Measurements from ENCODE around the gene RNFT2. TPM values are rescaled to one million over a fixed set of nuclear protein-coding genes. Genes with fewer than 3 reads are reported as not detected.

The RNFT2 gene
- total RNA-seq, 1 donor = 2.2 TPM

- DNase-seq (ENCODE audit: low read depth in 2 of 3, low spot score in 2 of 3) = no peak
Measured at GRCh38 chr12:116709768-116710167, 28.3 kb upstream of the RNFT2 start.

GRCh38 chr12:116710370-116711150, 27.6 kb upstream of the RNFT2 start:
- DNase-seq (ENCODE audit: low read depth in 2 of 3, low spot score in 2 of 3) = no peak

GRCh38 chr12:116712458-116713303, 25.4 kb upstream of the RNFT2 start:
- DNase-seq (ENCODE audit: low read depth in 2 of 3, low spot score in 2 of 3) = no peak

- no peak for DNase-seq (ENCODE audit: low read depth in 2 of 3, low spot score in 2 of 3)
Measured at GRCh38 chr12:116713527-116713926, 24.6 kb upstream of the RNFT2 start.

- DNase-seq (ENCODE audit: low read depth in 2 of 3, low spot score in 2 of 3) = no peak
Measured at GRCh38 chr12:116714175-116714574, 23.9 kb upstream of the RNFT2 start.

GRCh38 chr12:116717466-116718437, 20.4 kb upstream of the RNFT2 start:
- DNase-seq (ENCODE audit: low read depth in 2 of 3, low spot score in 2 of 3) = no peak

- DNase-seq (ENCODE audit: low read depth in 2 of 3, low spot score in 2 of 3) = no peak
Measured at GRCh38 chr12:116718655-116719454, 19.3 kb upstream of the RNFT2 start.

GRCh38 chr12:116719731-116720528, 18.2 kb upstream of the RNFT2 start:
- DNase-seq (ENCODE audit: low read depth in 2 of 3, low spot score in 2 of 3) = no peak

- no peak for DNase-seq (ENCODE audit: low read depth in 2 of 3, low spot score in 2 of 3)
Measured at GRCh38 chr12:116722245-116722644, 15.9 kb upstream of the RNFT2 start.

GRCh38 chr12:116726694-116727093, 11.4 kb upstream of the RNFT2 start:
- no peak for DNase-seq (ENCODE audit: low read depth in 2 of 3, low spot score in 2 of 3)

GRCh38 chr12:116727261-116727660, 10.9 kb upstream of the RNFT2 start:
- DNase-seq (ENCODE audit: low read depth in 2 of 3, low spot score in 2 of 3) = no peak

- DNase-seq (ENCODE audit: low read depth in 2 of 3, low spot score in 2 of 3) = no peak
Measured at GRCh38 chr12:116727891-116728290, 10.2 kb upstream of the RNFT2 start.

GRCh38 chr12:116731801-116732200, 6.3 kb upstream of the RNFT2 start:
- no peak for DNase-seq (ENCODE audit: low read depth in 2 of 3, low spot score in 2 of 3)

- DNase-seq (ENCODE audit: low read depth in 2 of 3, low spot score in 2 of 3) = no peak
Measured at GRCh38 chr12:116734156-116734768, 3.9 kb upstream of the RNFT2 start.

- no peak for DNase-seq (ENCODE audit: low read depth in 2 of 3, low spot score in 2 of 3)
Measured at GRCh38 chr12:116735084-116735483, 3.0 kb upstream of the RNFT2 start.

- DNase-seq (ENCODE audit: low read depth in 2 of 3, low spot score in 2 of 3) = no peak
Measured at GRCh38 chr12:116735951-116736599, 2.0 kb upstream of the RNFT2 start.

GRCh38 chr12:116736962-116737773, 947 bp upstream of the RNFT2 start:
- peak in 1 of 3 donors; percentile 5 for DNase-seq (ENCODE audit: low read depth in 2 of 3, low spot score in 2 of 3)
